HG02642 (cell line): ENCODE results near the gene CFAP52.
A peak's percentile ranks its signal among the peaks of the same experiment; 100 is the strongest.
"Not testable (repeated sequence)": the region's sequence is repeated elsewhere in the genome, so short reads cannot be mapped to it uniquely, and the experiment has no call there.

ENCODE experiments used
- ATAC-seq: cut with Tn5 transposase; IDR thresholded peaks from one replicate; pipeline ENCODE4 v1.9.1; 2021; ENCODE audit warnings: mild to moderate bottlenecking; ENCODE audit not compliant: unreplicated experiment, poor library complexity

CFAP52 gene

GRCh38 chr17:9576521-9577372 lies at the start of gene CFAP52:
Gene CFAP52 (plus strand): TSS chr17:9576642. CDS start chr17:9576696, 54 bp downstream.
- peak; percentile 65 for ATAC-seq

GRCh38 chr17:9527788-9528187 lies 48.7 kb upstream of the CFAP52 start:
- ATAC-seq, result no peak

GRCh38 chr17:9529033-9529700 lies 47.3 kb upstream of the CFAP52 start:
- ATAC-seq, result no peak

- no peak for ATAC-seq
Observed at GRCh38 chr17:9531034-9531433, 45.4 kb upstream of the CFAP52 start.

GRCh38 chr17:9532715-9533114 lies 43.7 kb upstream of the CFAP52 start:
- ATAC-seq, result no peak

GRCh38 chr17:9533441-9533840 lies 43.0 kb upstream of the CFAP52 start:
- ATAC-seq, result no peak

- no peak for ATAC-seq
Observed at GRCh38 chr17:9536061-9536460, 40.4 kb upstream of the CFAP52 start.

- no peak for ATAC-seq
Observed at GRCh38 chr17:9537177-9537776, 39.2 kb upstream of the CFAP52 start.

GRCh38 chr17:9538626-9539025 lies 37.8 kb upstream of the CFAP52 start:
- ATAC-seq, result no peak

GRCh38 chr17:9541718-9542117 lies 34.7 kb upstream of the CFAP52 start:
- ATAC-seq, result no peak

GRCh38 chr17:9544221-9544620 lies 32.2 kb upstream of the CFAP52 start:
- ATAC-seq, result no peak

GRCh38 chr17:9549215-9549614 lies 27.2 kb upstream of the CFAP52 start:
- ATAC-seq, result no peak

GRCh38 chr17:9553181-9553580 lies 23.3 kb upstream of the CFAP52 start:
- no peak for ATAC-seq

- ATAC-seq, result no peak
Observed at GRCh38 chr17:9553596-9553995, 22.8 kb upstream of the CFAP52 start.

GRCh38 chr17:9554715-9555114 lies 21.7 kb upstream of the CFAP52 start:
- ATAC-seq, result not testable (repeated sequence)

GRCh38 chr17:9557161-9557755 lies 19.2 kb upstream of the CFAP52 start:
- no peak for ATAC-seq

- no peak for ATAC-seq
Observed at GRCh38 chr17:9557857-9558256, 18.6 kb upstream of the CFAP52 start.

- no peak for ATAC-seq
Observed at GRCh38 chr17:9564104-9564503, 12.3 kb upstream of the CFAP52 start.

- ATAC-seq, result no peak
Observed at GRCh38 chr17:9566067-9566466, 10.4 kb upstream of the CFAP52 start.

GRCh38 chr17:9566739-9567138 lies 9.7 kb upstream of the CFAP52 start:
- ATAC-seq, result not testable (repeated sequence)

- no peak for ATAC-seq
Observed at GRCh38 chr17:9568004-9568403, 8.4 kb upstream of the CFAP52 start.
